ENCODE measurements around the gene FAT2.

FAT2 gene

DNA sequence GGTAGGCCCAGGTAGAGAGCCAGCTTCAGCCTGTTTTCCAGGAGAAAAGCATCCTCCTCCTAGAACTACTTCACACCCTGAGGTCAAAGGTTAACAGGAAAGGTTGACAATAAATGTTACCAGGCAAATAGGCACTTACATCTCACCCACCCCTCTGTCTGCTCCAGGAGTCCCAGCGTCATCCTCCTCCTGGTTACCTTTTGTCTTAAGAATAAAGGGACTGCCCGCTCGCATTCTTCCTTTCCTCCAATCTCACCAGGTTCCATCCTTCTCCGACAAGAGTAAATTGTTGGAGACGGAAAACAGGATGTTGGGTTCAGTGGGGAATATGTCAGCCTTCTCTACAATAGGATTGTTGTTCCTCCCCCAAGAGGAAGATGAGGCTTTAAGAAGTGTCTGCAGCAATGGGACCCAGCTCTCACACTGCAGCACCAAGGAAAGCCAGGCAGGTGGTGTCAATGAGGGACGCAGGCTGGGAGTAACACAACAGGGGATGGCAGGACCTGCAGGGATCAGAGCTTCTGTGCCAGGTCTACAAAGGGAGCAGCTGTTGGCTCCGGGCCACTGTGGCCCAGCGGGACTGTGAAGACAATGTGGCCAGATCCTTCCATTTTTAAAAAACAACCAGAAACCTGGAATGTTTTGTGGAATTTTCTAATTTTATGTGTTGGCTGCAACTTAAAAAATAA, 29.0 kb downstream of the FAT2 start:
- H3K4me3 ChIP-seq (ENCODE audit: low read length): no peak overlapping the region
- DNase-seq (ENCODE audit: low read depth): no peak
- TF ChIP-seq, protein P1, sequence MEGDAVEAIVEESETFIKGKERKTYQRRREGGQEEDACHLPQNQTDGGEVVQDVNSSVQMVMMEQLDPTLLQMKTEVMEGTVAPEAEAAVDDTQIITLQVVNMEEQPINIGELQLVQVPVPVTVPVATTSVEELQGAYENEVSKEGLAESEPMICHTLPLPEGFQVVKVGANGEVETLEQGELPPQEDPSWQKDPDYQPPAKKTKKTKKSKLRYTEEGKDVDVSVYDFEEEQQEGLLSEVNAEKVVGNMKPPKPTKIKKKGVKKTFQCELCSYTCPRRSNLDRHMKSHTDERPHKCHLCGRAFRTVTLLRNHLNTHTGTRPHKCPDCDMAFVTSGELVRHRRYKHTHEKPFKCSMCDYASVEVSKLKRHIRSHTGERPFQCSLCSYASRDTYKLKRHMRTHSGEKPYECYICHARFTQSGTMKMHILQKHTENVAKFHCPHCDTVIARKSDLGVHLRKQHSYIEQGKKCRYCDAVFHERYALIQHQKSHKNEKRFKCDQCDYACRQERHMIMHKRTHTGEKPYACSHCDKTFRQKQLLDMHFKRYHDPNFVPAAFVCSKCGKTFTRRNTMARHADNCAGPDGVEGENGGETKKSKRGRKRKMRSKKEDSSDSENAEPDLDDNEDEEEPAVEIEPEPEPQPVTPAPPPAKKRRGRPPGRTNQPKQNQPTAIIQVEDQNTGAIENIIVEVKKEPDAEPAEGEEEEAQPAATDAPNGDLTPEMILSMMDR (conservative IDR thresholded peaks at IDR 0.05; ENCODE audit: low read length): no peak

DNA sequence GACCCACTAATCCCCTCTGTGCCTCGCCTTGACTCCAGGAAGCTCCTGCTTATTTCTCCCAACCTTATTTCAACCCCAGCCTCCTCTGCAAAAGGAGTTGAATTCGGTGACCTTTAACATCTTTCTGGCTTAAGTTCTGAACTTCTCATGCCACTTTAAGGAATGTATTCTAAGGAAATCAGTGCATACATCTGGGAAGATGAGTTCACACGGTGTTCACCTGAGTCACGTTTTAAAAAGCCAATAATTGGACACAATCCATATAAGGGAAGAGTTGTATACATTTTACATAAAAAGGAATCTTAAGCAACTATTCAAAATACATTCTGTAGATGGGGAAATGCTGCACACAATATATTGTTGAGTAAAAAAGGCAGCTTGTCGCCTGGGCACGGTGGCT, 33.2 kb downstream of the FAT2 start:
- TF ChIP-seq, protein P1 (conservative IDR thresholded peaks at IDR 0.05; ENCODE audit: low read length): no peak

DNA sequence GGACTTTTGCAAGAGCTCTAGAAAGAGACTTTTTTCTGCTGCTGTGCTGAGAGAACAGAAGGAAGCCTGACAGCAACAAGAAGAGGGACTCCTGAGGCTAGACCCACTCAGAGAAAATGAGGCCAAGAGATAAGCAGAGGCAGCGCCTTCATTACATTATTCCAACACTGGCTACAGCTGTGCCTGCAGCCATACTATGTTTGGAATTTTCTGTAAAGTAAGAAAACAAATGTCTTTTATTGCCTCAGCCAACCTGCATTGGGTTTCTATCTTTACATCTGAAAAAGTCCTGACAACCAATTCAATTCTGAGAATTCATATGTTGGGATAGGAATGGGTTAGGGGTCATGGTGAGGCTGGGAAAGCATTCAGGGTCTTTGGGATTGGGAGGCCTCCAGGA, 33.7 kb downstream of the FAT2 start:
- no peak for DNase-seq (ENCODE audit: low read depth)
- TF ChIP-seq, protein P1 (conservative IDR thresholded peaks at IDR 0.05; ENCODE audit: low read length): no peak
- H3K4me3 ChIP-seq (ENCODE audit: low read length): no peak overlapping the region

More for the DNA sequence above, 33.2 kb downstream of the FAT2 start:
- H3K4me3 ChIP-seq (ENCODE audit: low read length): no peak overlapping the region
- no peak for DNase-seq (ENCODE audit: low read depth)

DNA sequence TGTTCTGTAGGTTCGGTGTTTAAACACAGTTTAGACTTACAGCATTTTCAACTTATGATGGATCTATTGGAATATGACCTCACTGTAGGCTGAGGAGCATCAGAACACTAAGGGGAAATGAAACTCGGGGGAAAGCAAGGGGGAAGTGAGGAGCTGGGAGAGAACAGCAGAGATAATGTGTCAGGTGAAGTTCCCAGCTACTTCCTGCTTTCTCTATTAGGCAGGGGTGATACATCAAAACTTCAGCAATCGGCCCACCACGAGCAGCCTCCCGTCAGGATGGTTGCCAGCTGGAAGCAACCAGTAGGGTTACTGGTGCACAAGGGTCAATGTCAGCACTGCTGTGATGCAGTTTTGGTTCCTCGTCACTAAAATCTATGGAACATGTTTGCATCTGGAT, 34.3 kb downstream of the FAT2 start:
- no peak overlapping the region for H3K4me3 ChIP-seq (ENCODE audit: low read length)
- TF ChIP-seq, protein P1 (conservative IDR thresholded peaks at IDR 0.05; ENCODE audit: low read length): no peak
- no peak for DNase-seq (ENCODE audit: low read depth)

DNA sequence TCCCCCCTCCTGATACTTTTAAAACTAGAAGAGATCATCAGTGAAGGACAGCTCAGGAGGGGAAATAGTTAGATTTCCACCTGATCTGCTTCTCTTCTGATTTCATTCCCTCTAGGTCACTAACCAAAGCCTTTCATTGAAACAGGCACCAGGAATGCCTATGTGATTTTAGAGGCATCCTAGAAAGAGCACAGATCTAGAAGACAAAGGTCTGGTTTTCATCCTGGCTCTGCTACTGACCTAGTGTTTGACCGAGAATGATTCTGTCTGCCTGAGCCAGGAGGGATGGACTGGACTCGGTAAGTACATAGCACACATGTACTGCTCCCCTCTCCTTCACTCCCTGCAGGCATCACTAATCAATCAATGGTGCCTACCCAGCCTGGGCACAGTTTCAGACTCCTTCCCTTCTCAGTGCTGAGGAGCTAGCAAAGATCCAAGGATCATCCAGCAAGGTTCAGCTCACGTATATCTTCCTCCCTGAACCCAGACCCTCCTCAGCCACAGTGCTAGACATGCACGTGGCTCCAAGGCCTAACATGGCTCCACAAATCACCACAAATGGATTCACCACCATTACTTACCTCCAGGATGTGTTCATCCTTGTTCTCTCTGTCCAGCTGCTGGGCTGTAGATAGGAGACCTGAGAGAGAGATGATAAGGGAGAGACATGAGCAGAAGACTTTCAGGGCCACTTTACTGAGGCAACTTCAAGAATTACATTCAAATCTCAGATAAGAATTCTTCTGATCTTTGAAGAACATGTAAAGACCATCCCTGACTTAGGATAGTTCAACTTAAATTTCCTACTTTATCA, 35.2 kb downstream of the FAT2 start:
- DNase-seq (ENCODE audit: low read depth): no peak
- H3K4me3 ChIP-seq (ENCODE audit: low read length): no peak overlapping the region
- TF ChIP-seq, protein P1 (conservative IDR thresholded peaks at IDR 0.05; ENCODE audit: low read length): no peak

DNA sequence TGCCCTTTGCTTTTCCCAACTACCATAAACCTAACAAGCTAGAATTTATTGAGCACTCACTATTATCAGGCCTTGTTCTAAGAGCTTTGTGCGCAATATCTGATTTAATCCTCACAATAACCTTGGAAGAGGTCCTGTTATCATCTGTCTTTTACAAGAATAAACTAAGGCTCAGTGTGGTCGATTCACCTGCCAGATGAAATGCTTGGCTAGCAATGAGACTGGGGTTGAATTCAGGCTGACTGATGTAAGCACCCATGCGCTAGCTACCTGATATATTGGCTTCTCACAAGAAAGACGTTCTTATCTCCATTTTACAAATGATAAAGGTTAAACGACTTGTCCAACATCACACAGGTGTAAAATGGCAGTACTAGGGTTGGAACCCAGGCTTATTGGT, 37.4 kb downstream of the FAT2 start:
- DNase-seq (ENCODE audit: low read depth): no peak
- TF ChIP-seq, protein P1 (conservative IDR thresholded peaks at IDR 0.05; ENCODE audit: low read length): no peak
- no peak overlapping the region for H3K4me3 ChIP-seq (ENCODE audit: low read length)

Data from AG10803 (cell line).